ENCODE data around the gene FADD. TPM values are rescaled to one million over a fixed set of nuclear protein-coding genes. Genes with fewer than 3 reads are reported as not detected.
A peak's percentile ranks its signal among the peaks of the same experiment; 100 is the strongest.

Gene FADD
- total RNA-seq, 1 donor from 2014 or later = 40.8 TPM

DNA sequence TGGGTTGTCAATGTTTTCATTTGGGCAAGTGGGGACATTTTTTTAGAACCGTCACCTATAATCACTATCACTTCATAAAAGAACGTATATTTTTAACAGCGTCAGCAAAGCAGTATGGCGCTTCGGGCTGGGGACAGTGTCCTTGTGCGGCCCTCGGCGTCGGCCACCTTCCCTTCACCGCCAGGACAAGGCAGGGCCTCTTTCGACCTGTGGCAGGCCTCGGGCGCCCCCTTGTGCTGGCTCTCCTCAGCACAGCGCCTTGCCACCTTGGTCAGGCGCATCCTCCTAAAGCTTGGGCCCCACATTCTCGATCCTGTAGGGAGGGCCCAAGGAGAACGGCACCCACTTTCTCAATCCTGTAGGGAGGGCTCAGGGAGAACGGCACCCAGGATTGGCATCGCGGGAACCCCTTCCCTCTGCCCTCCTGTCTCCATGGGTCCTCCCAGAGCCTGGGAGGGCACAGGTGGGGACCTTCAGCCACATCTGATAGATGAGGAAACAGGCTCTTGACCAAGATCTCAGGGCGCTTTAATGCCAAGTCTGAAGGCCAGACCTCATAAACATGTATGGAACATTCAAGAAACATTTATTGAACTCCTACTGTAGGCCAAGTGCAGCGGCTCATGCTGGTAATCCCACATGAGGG is 11.5 kb upstream of the FADD start:
- H4K20me1 ChIP-seq (ENCODE audit: insufficient read depth, low read length) = no peaks in the 10 kb centered on the region
- no peaks in the 10 kb centered on the region for H3K9me3 ChIP-seq (ENCODE audit: insufficient read depth, low read depth, low read length)
- Mint-ChIP-seq H3K36me3 (ENCODE audit: low read depth, unreplicated experiment) (no peaks in the 10 kb centered on the region), H3K9me3 (ENCODE audit: unreplicated experiment) (no peaks in the 10 kb centered on the region), H3K27me3 (ENCODE audit: low read depth, unreplicated experiment) (peaks cover 21% of the 10 kb centered on the region), H3K4me1 (ENCODE audit: low read depth, unreplicated experiment) (no peaks in the 10 kb centered on the region), H3K27ac (ENCODE audit: unreplicated experiment) (no peak overlapping the region), H3K4me3 (ENCODE audit: unreplicated experiment) (no peak overlapping the region)
- TF ChIP-seq, protein P1, sequence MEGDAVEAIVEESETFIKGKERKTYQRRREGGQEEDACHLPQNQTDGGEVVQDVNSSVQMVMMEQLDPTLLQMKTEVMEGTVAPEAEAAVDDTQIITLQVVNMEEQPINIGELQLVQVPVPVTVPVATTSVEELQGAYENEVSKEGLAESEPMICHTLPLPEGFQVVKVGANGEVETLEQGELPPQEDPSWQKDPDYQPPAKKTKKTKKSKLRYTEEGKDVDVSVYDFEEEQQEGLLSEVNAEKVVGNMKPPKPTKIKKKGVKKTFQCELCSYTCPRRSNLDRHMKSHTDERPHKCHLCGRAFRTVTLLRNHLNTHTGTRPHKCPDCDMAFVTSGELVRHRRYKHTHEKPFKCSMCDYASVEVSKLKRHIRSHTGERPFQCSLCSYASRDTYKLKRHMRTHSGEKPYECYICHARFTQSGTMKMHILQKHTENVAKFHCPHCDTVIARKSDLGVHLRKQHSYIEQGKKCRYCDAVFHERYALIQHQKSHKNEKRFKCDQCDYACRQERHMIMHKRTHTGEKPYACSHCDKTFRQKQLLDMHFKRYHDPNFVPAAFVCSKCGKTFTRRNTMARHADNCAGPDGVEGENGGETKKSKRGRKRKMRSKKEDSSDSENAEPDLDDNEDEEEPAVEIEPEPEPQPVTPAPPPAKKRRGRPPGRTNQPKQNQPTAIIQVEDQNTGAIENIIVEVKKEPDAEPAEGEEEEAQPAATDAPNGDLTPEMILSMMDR (IDR thresholded peaks at IDR 0.05; ENCODE audit: insufficient read depth, low read depth, low read length) = peak; percentile 75
- no peak for TF ChIP-seq EZH2 (IDR thresholded peaks at IDR 0.05; ENCODE audit: insufficient read depth, low read length)
- no peaks in the 10 kb centered on the region for H3K79me2 ChIP-seq (ENCODE audit: insufficient read depth, low read length)
- no peaks in the 10 kb centered on the region for H3K4me1 ChIP-seq (ENCODE audit: insufficient read depth, low read length)
- no peak overlapping the region for H3K27ac ChIP-seq (ENCODE audit: low read depth, low read length)
- no peaks in the 10 kb centered on the region for H3K36me3 ChIP-seq (ENCODE audit: insufficient read depth, low read length)
- peaks cover 2% of the 10 kb centered on the region for H3K27me3 ChIP-seq (ENCODE audit: insufficient read depth, low read length)
- DNase-seq (ENCODE audit: low read depth) = peak; percentile 16
- H2AFZ ChIP-seq (ENCODE audit: low read depth, low read length) = no peak overlapping the region
- no peak overlapping the region for H3K4me2 ChIP-seq (ENCODE audit: low read length)
- peak; percentile 52 for FAIRE-seq
- no peak overlapping the region for H3K9ac ChIP-seq (ENCODE audit: low read length)
- no peak overlapping the region for H3K4me3 ChIP-seq (ENCODE audit: insufficient read depth, low read depth, low read length)

DNA sequence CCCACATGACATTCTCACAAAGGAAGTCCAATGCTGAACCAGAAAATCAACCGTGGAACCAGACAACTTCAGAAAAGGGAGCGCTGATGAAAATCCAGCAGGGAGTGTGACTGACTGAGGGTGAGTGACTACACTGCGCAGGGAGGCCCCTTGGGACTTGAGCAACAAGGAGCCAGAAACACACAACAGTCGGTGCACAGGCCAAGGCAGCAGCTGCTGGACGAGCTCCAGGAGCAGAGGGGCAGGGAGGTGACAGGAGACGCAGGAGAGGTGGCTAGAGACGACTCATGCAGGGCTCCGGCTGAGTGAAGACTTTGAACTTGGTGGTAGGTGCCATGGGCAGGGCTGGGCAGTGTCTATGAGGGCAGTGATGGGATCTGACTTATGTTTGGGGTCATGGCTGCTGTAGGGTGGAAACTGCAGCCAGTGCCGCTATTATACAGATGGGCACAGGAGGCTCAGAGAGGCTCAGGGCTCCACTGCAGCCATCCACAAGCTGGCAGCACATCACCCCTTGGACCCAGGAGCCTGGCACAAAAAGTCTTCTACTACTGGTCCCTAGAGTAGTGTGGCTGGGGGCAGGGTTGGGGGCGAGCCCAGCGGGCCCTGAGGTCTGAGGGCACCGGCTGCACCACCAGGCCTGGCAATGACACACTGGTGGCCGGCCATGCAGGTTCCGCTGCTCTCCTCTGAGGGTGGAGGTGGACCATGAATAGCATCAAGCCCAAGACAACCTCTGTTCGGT is 10.3 kb upstream of the FADD start:
- H3K36me3 Mint-ChIP-seq (ENCODE audit: low read depth, unreplicated experiment) = no peaks in the 10 kb centered on the region
- H3K27ac Mint-ChIP-seq (ENCODE audit: unreplicated experiment) = peak overlapping the region; percentile 35
- no peaks in the 10 kb centered on the region for H3K9me3 Mint-ChIP-seq (ENCODE audit: unreplicated experiment)
- no peaks in the 10 kb centered on the region for H3K4me1 Mint-ChIP-seq (ENCODE audit: low read depth, unreplicated experiment)
- peaks cover 15% of the 10 kb centered on the region for H3K27me3 Mint-ChIP-seq (ENCODE audit: low read depth, unreplicated experiment)
- Histone ChIP-seq H2AFZ (ENCODE audit: low read depth, low read length) (no peak overlapping the region), H3K4me1 (ENCODE audit: insufficient read depth, low read length) (no peaks in the 10 kb centered on the region), H3K9me3 (ENCODE audit: insufficient read depth, low read depth, low read length) (no peaks in the 10 kb centered on the region), H3K79me2 (ENCODE audit: insufficient read depth, low read length) (no peaks in the 10 kb centered on the region), H3K4me3 (ENCODE audit: insufficient read depth, low read depth, low read length) (no peak overlapping the region), H3K27ac (ENCODE audit: low read depth, low read length) (no peak overlapping the region), H3K4me2 (ENCODE audit: low read length) (no peak overlapping the region), H3K9ac (ENCODE audit: low read length) (no peak overlapping the region), H3K27me3 (ENCODE audit: insufficient read depth, low read length) (peaks cover 2% of the 10 kb centered on the region), H3K36me3 (ENCODE audit: insufficient read depth, low read length) (no peaks in the 10 kb centered on the region), H4K20me1 (ENCODE audit: insufficient read depth, low read length) (no peaks in the 10 kb centered on the region)
- FAIRE-seq = no peak
- H3K4me3 Mint-ChIP-seq (ENCODE audit: unreplicated experiment) = no peak overlapping the region
- no peak for TF ChIP-seq EZH2 (IDR thresholded peaks at IDR 0.05; ENCODE audit: insufficient read depth, low read length)
- TF ChIP-seq, protein P1 (IDR thresholded peaks at IDR 0.05; ENCODE audit: insufficient read depth, low read depth, low read length) = no peak
- DNase-seq (ENCODE audit: low read depth) = no peak

All from astrocyte (in vitro differentiated cells and primary cell).